SK-N-MC (cell line): ENCODE data around the gene SLN.

Experiments used
- DNase-seq: peaks from one replicate; pipeline ENCODE4 v3.0.0-alpha.2; 2011; ENCODE audit warnings: low read depth, low spot score
- H3K27ac ChIP-seq: fragments of 200-600 bp; sonication (generic); 2 replicates; pipeline ENCODE4 v1.5.1; 2016; ENCODE audit warnings: mixed run types
- H3K36me3 ChIP-seq: fragments of 200-600 bp; sonication (generic); 2 replicates; pipeline ENCODE4 v1.6.1; 2017; ENCODE audit warnings: antibody characterized with exemption, low read length, mixed read lengths; ENCODE audit not compliant: insufficient read depth
- H3K4me3 ChIP-seq: fragments of 200-600 bp; sonication (generic); 2 replicates; pipeline ENCODE4 v1.5.1; 2016
- H3K9ac ChIP-seq: fragments of 200-600 bp; sonication (generic); 2 replicates; pipeline ENCODE4 v1.8.0; 2017; ENCODE audit warnings: mixed run types, mixed read lengths; ENCODE audit not compliant: insufficient read length
- H3K9me3 ChIP-seq: fragments of 200-600 bp; sonication (generic); 2 replicates; pipeline ENCODE4 v1.6.1; 2017; ENCODE audit warnings: low read depth, mild to moderate bottlenecking, antibody characterized with exemption, low read length, moderate library complexity, mixed read lengths
- EZH2 ChIP-seq: fragments of 200-600 bp; sonication (generic); IDR thresholded peaks from one replicate; pipeline ENCODE4 v1.6.1; 2017; ENCODE audit warnings: antibody characterized with exemption
- FOXP2 ChIP-seq: optimal IDR thresholded peaks from 2 replicates; pipeline ENCODE3; 2011; ENCODE audit warnings: mild to moderate bottlenecking, moderate library complexity; ENCODE audit not compliant: insufficient read depth; ENCODE audit errors: extremely low read length, control extremely low read depth
- POLR2AphosphoS5 ChIP-seq: IDR thresholded peaks from 2 replicates; pipeline ENCODE4 v1.6.1; 2012; ENCODE audit warnings: mild to moderate bottlenecking, low read depth, low read length, borderline replicate concordance

Gene SLN

DNA sequence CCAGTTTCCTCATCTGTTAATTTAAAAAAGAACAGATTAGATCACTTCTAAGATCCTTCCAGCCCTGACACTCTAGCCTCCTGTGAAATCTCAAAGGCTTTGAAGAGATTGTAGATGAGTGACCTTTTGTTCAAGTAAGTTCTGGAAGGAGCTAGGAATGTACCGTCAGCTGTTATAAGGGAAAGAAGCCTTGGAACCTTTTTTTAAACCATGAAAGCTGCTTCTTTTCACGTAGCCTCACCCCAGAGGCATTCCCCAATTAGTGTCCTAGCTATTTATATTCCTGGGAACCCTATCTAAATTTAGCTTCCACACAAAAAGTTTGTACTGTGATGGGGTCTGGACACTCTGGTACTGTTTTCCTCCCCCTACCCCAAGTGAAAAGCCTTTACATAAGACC, 35.8 kb upstream of the SLN start:
- Histone ChIP-seq H3K36me3 (no peaks in the 10 kb centered on the region), H3K27ac (no peak overlapping the region), H3K4me3 (no peak overlapping the region), H3K9me3 (no peaks in the 10 kb centered on the region), H3K9ac (no peak overlapping the region)
- TF ChIP-seq POLR2AphosphoS5: no peak
- TF ChIP-seq FOXP2: no peak
- TF ChIP-seq EZH2: no peak
- no peak for DNase-seq

DNA sequence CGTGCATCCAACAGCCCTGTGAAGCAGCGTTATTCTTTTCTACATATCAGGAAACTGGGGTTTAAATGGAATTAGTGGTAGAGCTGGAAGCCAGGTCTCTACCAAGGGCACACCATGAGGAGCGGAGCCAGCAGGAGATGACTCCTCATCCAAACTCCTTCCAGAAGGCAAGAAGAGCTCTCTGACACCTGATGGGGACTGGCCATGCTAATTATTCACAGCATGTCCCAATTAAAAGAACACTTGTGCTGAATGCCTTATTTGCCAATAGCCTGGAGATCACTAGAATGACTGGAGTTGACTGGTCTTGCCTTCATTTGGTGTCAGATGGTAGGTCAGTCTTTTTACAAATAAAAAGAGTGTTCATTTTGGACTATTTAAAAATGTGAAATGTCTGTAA, 32.9 kb upstream of the SLN start:
- H3K36me3 ChIP-seq: no peaks in the 10 kb centered on the region
- no peaks in the 10 kb centered on the region for H3K9me3 ChIP-seq
- no peak overlapping the region for H3K9ac ChIP-seq
- H3K27ac ChIP-seq: no peak overlapping the region
- DNase-seq: no peak
- H3K4me3 ChIP-seq: no peak overlapping the region
- TF ChIP-seq FOXP2 (no peak), POLR2AphosphoS5 (no peak), EZH2 (no peak)

GRCh38 chr11:107743191-107743590, 31.3 kb upstream of the SLN start:
- Histone ChIP-seq H3K27ac (no peak overlapping the region), H3K9me3 (no peaks in the 10 kb centered on the region), H3K9ac (no peak overlapping the region), H3K4me3 (no peak overlapping the region), H3K36me3 (no peaks in the 10 kb centered on the region)
- DNase-seq: no peak
- TF ChIP-seq POLR2AphosphoS5 (no peak), FOXP2 (no peak), EZH2 (no peak)

GRCh38 chr11:107741044-107741823, 29.4 kb upstream of the SLN start:
- H3K27ac ChIP-seq: no peak overlapping the region
- H3K36me3 ChIP-seq: no peaks in the 10 kb centered on the region
- H3K9me3 ChIP-seq: no peaks in the 10 kb centered on the region
- TF ChIP-seq POLR2AphosphoS5 (no peak), EZH2 (no peak), FOXP2 (no peak)
- H3K9ac ChIP-seq: no peak overlapping the region
- no peak for DNase-seq
- no peak overlapping the region for H3K4me3 ChIP-seq

GRCh38 chr11:107740271-107740670, 28.4 kb upstream of the SLN start:
- no peaks in the 10 kb centered on the region for H3K9me3 ChIP-seq
- H3K9ac ChIP-seq: no peak overlapping the region
- no peak overlapping the region for H3K4me3 ChIP-seq
- no peak for DNase-seq
- no peak overlapping the region for H3K27ac ChIP-seq
- TF ChIP-seq EZH2 (no peak), FOXP2 (no peak), POLR2AphosphoS5 (no peak)
- no peaks in the 10 kb centered on the region for H3K36me3 ChIP-seq

DNA sequence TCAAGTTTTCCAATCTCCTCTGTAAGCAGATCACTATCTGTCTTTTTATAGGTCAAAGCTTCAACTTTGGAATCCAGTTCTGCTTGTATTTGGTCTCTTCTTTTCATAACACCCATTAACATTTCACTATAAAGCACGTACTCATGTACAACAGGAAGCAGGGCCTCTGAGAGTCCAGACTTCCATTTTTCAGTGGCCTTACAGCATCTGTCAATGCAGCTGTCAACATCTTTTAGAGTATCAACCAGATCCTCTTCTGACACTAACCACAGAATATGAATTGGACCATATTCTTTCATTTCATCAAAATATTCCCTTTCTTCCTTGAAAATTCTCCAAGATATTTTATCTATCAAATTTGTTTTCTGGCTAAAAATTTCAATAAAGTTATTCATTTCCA, 24.7 kb upstream of the SLN start:
- DNase-seq: no peak
- Histone ChIP-seq H3K36me3 (no peaks in the 10 kb centered on the region), H3K4me3 (no peak overlapping the region), H3K9me3 (no peaks in the 10 kb centered on the region), H3K27ac (no peak overlapping the region), H3K9ac (no peak overlapping the region)
- no peak for TF ChIP-seq POLR2AphosphoS5
- TF ChIP-seq FOXP2: no peak
- no peak for TF ChIP-seq EZH2

GRCh38 chr11:107733518-107733917, 21.7 kb upstream of the SLN start:
- H3K9me3 ChIP-seq: no peaks in the 10 kb centered on the region
- DNase-seq: no peak
- H3K4me3 ChIP-seq: no peak overlapping the region
- H3K9ac ChIP-seq: no peak overlapping the region
- H3K27ac ChIP-seq: no peak overlapping the region
- no peaks in the 10 kb centered on the region for H3K36me3 ChIP-seq
- TF ChIP-seq FOXP2 (no peak), POLR2AphosphoS5 (no peak), EZH2 (no peak)

- TF ChIP-seq FOXP2: no peak
- TF ChIP-seq EZH2: no peak
- TF ChIP-seq POLR2AphosphoS5: no peak
- Histone ChIP-seq H3K27ac (no peak overlapping the region), H3K4me3 (no peak overlapping the region), H3K9ac (no peak overlapping the region), H3K36me3 (no peaks in the 10 kb centered on the region), H3K9me3 (no peaks in the 10 kb centered on the region)
- no peak for DNase-seq
Observed at GRCh38 chr11:107732689-107733051, 20.8 kb upstream of the SLN start.

GRCh38 chr11:107731941-107732688, 20.3 kb upstream of the SLN start:
- Histone ChIP-seq H3K9ac (no peak overlapping the region), H3K4me3 (no peak overlapping the region), H3K9me3 (no peaks in the 10 kb centered on the region), H3K36me3 (no peaks in the 10 kb centered on the region), H3K27ac (no peak overlapping the region)
- TF ChIP-seq EZH2: no peak
- TF ChIP-seq FOXP2: no peak
- DNase-seq: no peak

GRCh38 chr11:107722662-107723061, 10.8 kb upstream of the SLN start:
- no peaks in the 10 kb centered on the region for H3K9me3 ChIP-seq
- TF ChIP-seq FOXP2 (no peak), EZH2 (no peak), POLR2AphosphoS5 (no peak)
- H3K9ac ChIP-seq: no peak overlapping the region
- no peak overlapping the region for H3K4me3 ChIP-seq
- no peaks in the 10 kb centered on the region for H3K36me3 ChIP-seq
- DNase-seq: no peak
- no peak overlapping the region for H3K27ac ChIP-seq
